Ovary (tissue), 9 donors: ENCODE measurements around the gene MAST4. TPM values are rescaled to one million over a fixed set of nuclear protein-coding genes. Genes with fewer than 3 reads are reported as not detected.
A peak's percentile ranks its signal among the peaks of the same experiment; 100 is the strongest.

Experiments
- DNase-seq, 5 donors: peaks; one replicate each; pipeline ENCODE4 v3.0.0-alpha.2; 2019 to 2020
- H3K27ac ChIP-seq, 2 donors: fragments of 200-600 bp; one replicate each; pipeline versions ENCODE4 v1.5.1 to v1.8.0; 2019 to 2022
- H3K27me3 ChIP-seq: fragments of 200-600 bp; one replicate; pipeline ENCODE4 v1.8.0; 2022
- H3K36me3 ChIP-seq: fragments of 200-600 bp; sonication (generic); one replicate; pipeline ENCODE4 v1.5.1; 2019
- H3K4me1 ChIP-seq: one replicate; pipeline ENCODE4 v1.8.1; 2013; ENCODE audit warnings: mild to moderate bottlenecking, moderate library complexity; ENCODE audit not compliant: insufficient read depth
- H3K4me3 ChIP-seq: fragments of 200-600 bp; sonication (generic); one replicate; pipeline ENCODE4 v1.5.1; 2017
- H3K9me3 ChIP-seq, 2 donors: fragments of 200-600 bp in 1 of 2; sonication (generic) in 1 of 2; one replicate each; pipeline versions ENCODE4 v1.5.1 to v1.8.1; 2013 to 2019; ENCODE audit warnings: mild to moderate bottlenecking in 1 of 2, moderate library complexity in 1 of 2
- CTCF ChIP-seq, 3 donors: fragments of 450-650 bp in 2 of 3; fragments of 200-600 bp in 1 of 3; IDR thresholded peaks; one replicate each; pipeline versions ENCODE4 v1.5.1 to v1.8.0; 2016 to 2022; ENCODE audit warnings: antibody characterized with exemption in 3 of 3, mild to moderate bottlenecking in 1 of 3
- EP300 ChIP-seq: sonication (generic); formaldehyde crosslinking; IDR thresholded peaks from one replicate; pipeline ENCODE4 v1.6.1; 2017; ENCODE audit warnings: antibody characterized with exemption
- POLR2A ChIP-seq: fragments of 450-650 bp; IDR thresholded peaks from one replicate; pipeline ENCODE4 v1.6.1; 2017; ENCODE audit warnings: antibody characterized with exemption, mild to moderate bottlenecking, moderate library complexity
- WGBS, 3 donors: extraction: QIAGEN DNeasy Blood & Tissue Kit in 1 of 3; methylation state at CpG; one replicate each; pipeline versions ENCODE4 v1.1.5 to v1.1.7; 2013 to 2017; 5-methylcytosine and 5-hydroxymethylcytosine counted together
- intact Hi-C, 4 donors: fragments of 100-400 bp; cut with DNase I; formaldehyde crosslinking; loops; one replicate each; pipeline versions ENCODE4 v1.11.0 to v1.15.1; 2022 to 2023
- polyA plus RNA-seq, 2 donors: library from polyadenylated mRNA; stranded (reverse); fragments of 200-250 nt in 1 of 2; fragments of 350-450 nt in 1 of 2; fragmentation: Illumina TruSeq in 1 of 2; extraction: RNeasy Lipid Tissue Mini Kit (QIAGEN cat#74804) in 1 of 2; gene quantifications; one replicate each; pipeline ENCODE4 v1.2.3, GENCODE V29; 2013 to 2014
- total RNA-seq, 7 donors: library from RNA; depleted of rRNA in 2 of 7; stranded (reverse); fragments of >200 nt in 2 of 7; fragmentation: NEBNext Ultra II Directional in 3 of 7; extraction: Animal tissue kit (Norgen Biotek cat#: 25700) in 3 of 7; gene quantifications; one replicate each; pipeline versions ENCODE4 v1.1.0 to v1.2.4, GENCODE V29; 2016 to 2023
- donor health status: DM: no; HTN: no; CAD: no; lungs with moderate emphysema.
- donor health status: DM: no; HTN: no; CAD: no.
- donor health status: Bipolar disorder and iron deficiency.
- donor health status: DM: yes; HTN: yes; CAD: no.
- donor health status: DM: no; HTN: no; CAD: no.
- donor health status: DM: yes; HTN: yes; CAD: no.

Gene MAST4
- total and polyA plus RNA-seq, 9 donors = 11.6 to 86.3 (median 57.6) TPM

GRCh38 chr5:67154556-67155206 lies 558.5 kb downstream of the MAST4 start:
- Histone ChIP-seq H3K36me3 (no peaks in the 10 kb centered on the region), H3K4me1 (no peaks in the 10 kb centered on the region), H3K27ac (no peak overlapping the region), H3K9me3 (no peaks in the 10 kb centered on the region), H3K4me3 (no peak overlapping the region), H3K27me3 (no peaks in the 10 kb centered on the region)
- DNase-seq = no peak
- intact Hi-C loops = loop anchor here in 2 of 4 donors (10.0 kb wide), 2 partner anchors 340 to 350 kb away; no protein-coding TSS in a partner anchor
- TF ChIP-seq CTCF (IDR thresholded peaks at IDR 0.05) (no peak), EP300 (no peak), POLR2A (no peak)
- 82 to 86% (median 83%) methylated on average over 5 of the region's 5 CpGs for WGBS, 3 donors

- WGBS, 3 donors = 60 to 64% (median 64%) methylated on average over 5 of the region's 5 CpGs
- intact Hi-C loops = loop anchor here in 2 of 4 donors (10.0 kb wide), 2 partner anchors 342 to 352 kb away; no protein-coding TSS in a partner anchor
- Histone ChIP-seq H3K9me3 (no peaks in the 10 kb centered on the region), H3K4me3 (no peak overlapping the region), H3K4me1 (no peaks in the 10 kb centered on the region), H3K27ac (no peak overlapping the region), H3K27me3 (no peaks in the 10 kb centered on the region), H3K36me3 (no peaks in the 10 kb centered on the region)
- DNase-seq = no peak
- peak in 1 of 3 donors; percentile 45 for TF ChIP-seq CTCF (IDR thresholded peaks at IDR 0.05)
- TF ChIP-seq POLR2A = no peak
Measured at GRCh38 chr5:67156976-67157583, 560.9 kb downstream of the MAST4 start.

GRCh38 chr5:67160272-67160671 lies 564.1 kb downstream of the MAST4 start:
- WGBS, 3 donors = 95 to 97% (median 96%) methylated on average over 3 of the region's 3 CpGs
- intact Hi-C loops = loop anchor here in 1 of 4 donors (10.0 kb wide), 1 partner anchor 55 kb away; no protein-coding TSS in a partner anchor
- no peaks in the 10 kb centered on the region for H3K36me3 ChIP-seq
- H3K9me3 ChIP-seq = no peaks in the 10 kb centered on the region
- no peaks in the 10 kb centered on the region for H3K27me3 ChIP-seq
- DNase-seq = no peak
- no peak overlapping the region for H3K27ac ChIP-seq
- no peak overlapping the region for H3K4me3 ChIP-seq
- no peaks in the 10 kb centered on the region for H3K4me1 ChIP-seq
- TF ChIP-seq EP300 = no peak
- TF ChIP-seq CTCF (IDR thresholded peaks at IDR 0.05) = no peak
- TF ChIP-seq POLR2A = no peak

GRCh38 chr5:67160985-67161384 lies 564.8 kb downstream of the MAST4 start:
- no peak overlapping the region for H3K27ac ChIP-seq
- H3K4me1 ChIP-seq = no peaks in the 10 kb centered on the region
- no peaks in the 10 kb centered on the region for H3K27me3 ChIP-seq
- H3K36me3 ChIP-seq = no peaks in the 10 kb centered on the region
- H3K4me3 ChIP-seq = no peak overlapping the region
- TF ChIP-seq POLR2A (no peak), EP300 (no peak), CTCF (IDR thresholded peaks at IDR 0.05) (no peak)
- H3K9me3 ChIP-seq = no peaks in the 10 kb centered on the region
- no peak for DNase-seq
- intact Hi-C loops = loop anchor here in 1 of 4 donors (10.0 kb wide), 1 partner anchor 54 kb away; no protein-coding TSS in a partner anchor
- 56 to 60% (median 56%) methylated on average over 3 of the region's 3 CpGs for WGBS, 3 donors
